MM.1S (cell line): ENCODE data around the gene MORN4.

Source experiments
- DNase-seq: peaks from one replicate; pipeline ENCODE4 v3.0.0-alpha.2; 2015
- H2AFZ ChIP-seq: fragments of 300-600 bp; sonication (generic); 2 replicates; pipeline ENCODE4 v1.6.0; 2016; ENCODE audit warnings: antibody characterized with exemption, low read length
- H3F3A ChIP-seq: fragments of 300-600 bp; sonication (generic); 2 replicates; pipeline ENCODE4 v1.6.1; 2016; ENCODE audit warnings: mild to moderate bottlenecking, antibody characterized with exemption, low read length, moderate library complexity, mixed read lengths; ENCODE audit not compliant: insufficient read depth
- H3K27ac ChIP-seq: fragments of 300-600 bp; sonication (generic); 2 replicates; pipeline ENCODE4 v1.5.1; 2016; ENCODE audit warnings: mild to moderate bottlenecking, low read length
- H3K27me3 ChIP-seq: fragments of 300-600 bp; sonication (generic); replicated peaks from 2 replicates; pipeline ENCODE4 v1.6.0; 2016; ENCODE audit warnings: low read length; ENCODE audit not compliant: insufficient read depth
- H3K36me3 ChIP-seq: fragments of 300-600 bp; sonication (generic); replicated peaks from 2 replicates; pipeline ENCODE4 v1.6.1; 2016; ENCODE audit warnings: mild to moderate bottlenecking, low read length, mixed read lengths; ENCODE audit not compliant: insufficient read depth
- H3K4me1 ChIP-seq: fragments of 300-600 bp; sonication (generic); 2 replicates; pipeline ENCODE4 v1.6.1; 2016; ENCODE audit warnings: low read length, mixed read lengths
- H3K4me2 ChIP-seq: fragments of 300-600 bp; sonication (generic); 2 replicates; pipeline ENCODE4 v1.6.0; 2016; ENCODE audit warnings: low read depth, low read length
- H3K4me3 ChIP-seq: fragments of 300-600 bp; sonication (generic); 2 replicates; pipeline ENCODE4 v1.5.1; 2016; ENCODE audit warnings: low read length, mixed read lengths
- H3K79me2 ChIP-seq: fragments of 300-600 bp; sonication (generic); 2 replicates; pipeline ENCODE4 v1.6.1; 2016; ENCODE audit warnings: mixed run types, low read length, mixed read lengths
- H3K9ac ChIP-seq: fragments of 300-600 bp; sonication (generic); 2 replicates; pipeline ENCODE4 v1.6.1; 2016; ENCODE audit warnings: low read length, mixed read lengths
- H3K9me2 ChIP-seq: fragments of 300-600 bp; sonication (generic); replicated peaks from 2 replicates; pipeline ENCODE4 v1.6.1; 2016; ENCODE audit warnings: mild to moderate bottlenecking, low read length, mixed read lengths; ENCODE audit not compliant: insufficient read depth
- H3K9me3 ChIP-seq: fragments of 300-600 bp; sonication (generic); replicated peaks from 2 replicates; pipeline ENCODE4 v1.6.1; 2016; ENCODE audit warnings: mild to moderate bottlenecking, low read length, mixed read lengths; ENCODE audit not compliant: insufficient read depth
- H4K20me1 ChIP-seq: fragments of 300-600 bp; sonication (generic); 2 replicates; pipeline ENCODE4 v1.6.1; 2016; ENCODE audit warnings: mild to moderate bottlenecking, low read length, moderate library complexity, mixed read lengths; ENCODE audit not compliant: insufficient read depth
- CTCF ChIP-seq: fragments of 300-600 bp; sonication (generic); IDR thresholded peaks from 2 replicates; pipeline ENCODE4 v1.5.1; 2016; ENCODE audit warnings: antibody characterized with exemption, low read length, mixed read lengths
- EZH2 ChIP-seq: fragments of 300-600 bp; sonication (generic); optimal IDR thresholded peaks from 2 replicates; pipeline ENCODE3; 2017; ENCODE audit warnings: low read depth, mild to moderate bottlenecking, antibody characterized with exemption, low read length, mixed read lengths
- EZH2phosphoT487 ChIP-seq: fragments of 300-600 bp; sonication (generic); IDR thresholded peaks from 2 replicates; pipeline ENCODE4 v1.6.1; 2018; ENCODE audit warnings: antibody characterized with exemption, low read length

Gene MORN4

DNA sequence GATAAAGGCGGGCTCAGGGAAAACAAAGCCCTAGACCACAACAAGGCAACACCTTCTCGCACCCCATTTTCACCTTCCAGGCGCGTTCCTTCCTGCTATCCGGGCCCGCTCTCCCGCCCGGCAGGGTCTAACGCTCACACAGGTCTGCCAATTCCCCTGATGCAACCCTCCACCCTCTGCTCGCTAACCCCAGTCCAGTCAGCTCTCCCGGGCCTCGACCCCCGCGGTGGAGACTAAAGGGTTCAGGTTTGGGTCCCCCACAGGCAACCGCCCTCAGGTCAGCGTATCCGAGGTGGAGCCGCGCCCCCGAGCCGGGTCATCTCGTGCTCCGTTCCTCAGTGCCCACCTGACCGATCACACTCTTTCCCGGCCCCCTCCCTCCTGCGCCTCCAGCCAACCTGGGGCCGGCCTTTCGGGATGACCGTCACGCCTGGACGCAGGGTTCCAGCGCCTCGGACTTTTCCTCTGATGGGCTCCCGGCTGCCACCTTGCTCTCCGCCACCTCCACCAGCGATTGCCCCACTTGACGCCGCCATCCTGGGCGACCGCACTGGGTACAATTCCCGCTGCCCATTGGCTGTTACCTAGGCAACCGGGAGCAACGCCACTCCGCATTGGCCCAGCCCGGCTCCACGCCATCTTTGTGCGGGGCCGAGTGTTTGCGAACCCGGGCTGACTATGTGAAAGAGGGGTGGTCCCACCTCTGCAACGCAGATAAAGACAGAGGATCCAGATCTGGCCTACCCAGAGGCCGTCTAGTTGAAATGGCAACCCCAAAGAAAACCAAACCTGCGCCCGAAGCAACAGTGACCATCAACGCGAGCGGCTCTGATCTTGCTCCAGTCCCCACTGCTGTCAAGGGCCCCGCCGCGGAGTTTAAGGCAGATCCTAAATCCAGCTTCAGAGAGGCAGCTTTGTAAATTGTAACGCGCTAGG is at the start of gene MORN4:
MORN4 (minus strand) TSS at position 552 of the 936 bp plus-strand sequence. CDS start 13,847 bp downstream, outside the sequence.
- Histone ChIP-seq H3K9ac (peak within 1 kb of the TSS; percentile 45; the same call in 1 of the 2 replicates), H2AFZ (peak within 1 kb of the TSS; percentile 94), H3K4me3 (peak within 1 kb of the TSS; percentile 79), H3K9me2 (no peaks in the 10 kb centered on the region), H3K4me2 (peak within 1 kb of the TSS; percentile 66), H3K79me2 (no peaks in the 10 kb centered on the region), H3K4me1 (no peaks in the 10 kb centered on the region), H3K9me3 (no peaks in the 10 kb centered on the region), H3K36me3 (no peaks in the 10 kb centered on the region), H3F3A (no peaks in the 10 kb centered on the region), H4K20me1 (no peaks in the 10 kb centered on the region), H3K27ac (no peak within 1 kb of the TSS), H3K27me3 (no peaks in the 10 kb centered on the region)
- DNase-seq, result peak; percentile 87
- TF ChIP-seq EZH2, result no peak
- no peak for TF ChIP-seq CTCF
- no peak for TF ChIP-seq EZH2phosphoT487

DNA sequence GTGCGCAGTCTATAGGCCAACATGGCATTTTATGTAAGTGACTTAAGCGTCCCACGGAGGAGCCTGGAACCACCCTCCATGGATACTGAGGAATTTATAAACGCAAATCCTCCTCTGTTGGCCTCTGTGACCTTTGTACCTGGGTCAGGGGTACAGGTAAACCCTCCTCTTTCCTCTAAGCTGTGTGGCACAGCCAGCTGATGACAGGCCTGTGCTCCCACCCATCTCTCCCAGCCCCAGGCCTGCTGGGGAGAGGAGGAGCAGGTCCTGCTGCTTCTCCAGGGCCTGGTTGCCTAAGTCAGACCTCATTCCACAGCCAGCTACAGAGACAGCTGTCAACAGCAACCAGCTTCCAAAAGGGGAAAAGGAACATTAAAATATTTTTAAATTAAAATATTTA is 48.7 kb upstream of the MORN4 start:
- no peaks in the 10 kb centered on the region for H3K36me3 ChIP-seq

DNA sequence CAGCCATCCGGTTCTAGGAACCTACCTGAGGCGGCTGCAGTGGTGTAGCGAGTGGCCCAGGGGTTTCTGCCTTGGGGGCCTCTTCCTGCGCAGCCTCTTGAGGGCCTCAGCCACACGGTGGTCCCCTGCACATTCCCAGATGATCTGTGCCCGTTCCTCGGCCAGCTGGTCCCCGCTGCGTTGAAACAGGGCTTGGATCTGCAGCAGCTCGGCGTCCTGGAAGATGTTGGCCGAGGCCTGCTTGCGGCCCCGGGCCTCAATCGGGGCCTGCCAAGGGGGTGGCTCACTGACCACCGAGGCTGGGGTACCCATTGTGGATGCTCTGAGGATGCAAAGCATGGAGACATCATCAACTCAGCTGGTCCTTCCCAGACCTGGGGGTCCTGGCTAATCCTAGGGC is 46.3 kb upstream of the MORN4 start:
- TF ChIP-seq EZH2phosphoT487, result no peak
- TF ChIP-seq EZH2, result no peak
- no peak for TF ChIP-seq CTCF
- Histone ChIP-seq H3K9ac (no peak overlapping the region), H3K9me3 (no peaks in the 10 kb centered on the region), H2AFZ (no peak overlapping the region), H4K20me1 (no peaks in the 10 kb centered on the region), H3K4me3 (no peak overlapping the region), H3K36me3 (no peaks in the 10 kb centered on the region), H3F3A (0 out of 2 replicates have a peak, but pooled peaks cover 4% of the 10 kb centered on the region), H3K79me2 (no peaks in the 10 kb centered on the region), H3K9me2 (no peaks in the 10 kb centered on the region), H3K4me1 (peaks cover 12% of the 10 kb centered on the region), H3K4me2 (no peak overlapping the region), H3K27ac (no peak overlapping the region), H3K27me3 (no peaks in the 10 kb centered on the region)
- no peak for DNase-seq

More for the DNA sequence above, 48.7 kb upstream of the MORN4 start:
- H3K9me2 ChIP-seq, result no peaks in the 10 kb centered on the region
- H3K4me1 ChIP-seq, result peaks cover 24% of the 10 kb centered on the region
- no peak overlapping the region for H3K9ac ChIP-seq
- no peak overlapping the region for H3K4me2 ChIP-seq
- no peaks in the 10 kb centered on the region for H4K20me1 ChIP-seq
- no peaks in the 10 kb centered on the region for H3K9me3 ChIP-seq
- H3K27ac ChIP-seq, result no peak overlapping the region
- no peak for TF ChIP-seq CTCF
- TF ChIP-seq EZH2, result no peak
- no peak for TF ChIP-seq EZH2phosphoT487
- no peaks in the 10 kb centered on the region for H3K79me2 ChIP-seq
- H2AFZ ChIP-seq, result no peak overlapping the region
- no peaks in the 10 kb centered on the region for H3K27me3 ChIP-seq
- no peak for DNase-seq
- H3F3A ChIP-seq, result 0 out of 2 replicates have a peak, but pooled peaks cover under 1% of the 10 kb centered on the region
- H3K4me3 ChIP-seq, result no peak overlapping the region
